ENCODE data around the gene MTG2.
"Not testable (repeated sequence)": the region's sequence is repeated elsewhere in the genome, so short reads cannot be mapped to it uniquely, and the experiment has no call there.

MTG2 gene

DNA sequence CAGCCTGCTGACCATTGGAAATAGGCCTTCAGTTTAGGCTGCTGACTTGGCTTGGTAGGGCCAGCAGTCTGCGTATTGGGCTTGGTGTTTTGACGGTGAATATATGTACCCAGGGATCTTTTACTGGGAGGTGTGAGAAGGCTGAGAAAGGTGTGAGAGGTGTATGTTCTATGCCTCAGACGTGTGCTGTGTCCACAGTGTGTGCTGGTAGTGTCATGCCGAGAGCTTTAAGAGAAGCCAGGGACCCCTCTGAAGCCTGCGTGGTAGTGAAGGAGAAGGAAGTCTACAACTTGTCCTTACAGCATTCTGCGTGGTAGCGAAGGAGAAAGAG is 37.2 kb upstream of the MTG2 start:
- DNase-seq (ENCODE audit: low read depth in 2 of 2) = no peak

DNA sequence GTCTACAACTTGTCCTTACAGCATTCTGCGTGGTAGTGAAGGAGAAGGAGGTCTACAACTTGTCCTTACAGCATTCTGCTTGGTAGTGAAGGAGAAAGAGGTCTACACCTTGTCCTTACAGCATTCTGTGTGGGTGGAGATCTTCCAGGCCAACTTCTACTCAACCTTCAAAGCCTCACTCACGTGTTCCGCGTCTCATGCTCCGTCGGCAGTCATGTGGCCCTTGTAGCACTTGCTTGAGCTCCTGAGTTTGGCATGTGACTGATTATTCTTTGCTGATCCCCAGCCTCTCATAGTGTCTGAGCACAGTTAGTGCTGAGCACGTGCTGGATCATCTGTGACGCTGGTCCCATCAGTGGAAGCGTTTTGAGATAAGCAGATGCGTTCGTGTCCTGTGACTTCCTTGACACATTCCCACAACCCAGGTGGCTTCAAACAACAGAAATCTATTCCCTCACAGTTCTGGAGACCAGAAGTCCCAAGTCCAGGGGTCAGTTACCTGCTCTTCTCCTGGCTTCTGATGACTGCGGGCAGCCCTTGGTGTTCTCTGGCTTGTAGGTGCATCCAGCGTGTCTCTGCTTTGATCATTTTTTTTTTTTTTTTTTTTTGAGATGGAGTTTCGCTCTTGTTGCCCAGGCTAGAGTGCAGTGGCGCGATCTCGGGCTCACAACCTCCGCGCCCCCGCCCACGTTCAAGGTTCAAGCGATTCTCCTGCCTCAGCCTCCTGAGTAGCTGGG is 36.6 kb upstream of the MTG2 start:
- DNase-seq (ENCODE audit: low read depth in 2 of 2) = no peak

GRCh38 chr20:62147125-62147524 is 35.7 kb upstream of the MTG2 start:
- no peak for DNase-seq (ENCODE audit: low read depth in 2 of 2)

GRCh38 chr20:62147528-62147927 is 35.3 kb upstream of the MTG2 start:
- no peak for DNase-seq (ENCODE audit: low read depth in 2 of 2)

DNA sequence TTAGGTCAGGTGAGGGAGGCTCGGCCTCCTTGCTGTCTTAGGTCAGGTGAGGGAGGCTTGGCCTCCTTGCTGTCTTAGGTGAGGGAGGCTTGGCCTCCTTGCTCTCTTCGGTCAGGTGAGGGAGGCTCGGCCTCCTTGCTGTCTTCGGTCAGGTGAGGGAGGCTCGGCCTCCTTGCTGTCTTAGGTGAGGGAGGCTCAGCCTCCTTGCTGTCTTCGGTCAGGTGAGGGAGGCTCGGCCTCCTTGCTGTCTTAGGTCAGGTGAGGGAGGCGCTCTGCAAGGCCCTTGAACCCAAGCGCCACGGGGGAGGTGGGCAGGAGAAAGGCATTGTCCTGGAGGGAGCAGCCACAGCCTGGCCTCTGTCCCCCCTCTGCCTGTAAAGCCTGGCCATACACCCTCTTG is 34.4 kb upstream of the MTG2 start:
- DNase-seq (ENCODE audit: low read depth in 2 of 2) = not testable (repeated sequence)

- no peak for DNase-seq (ENCODE audit: low read depth in 2 of 2)
Measured at GRCh38 chr20:62148908-62149314, 33.9 kb upstream of the MTG2 start.

DNA sequence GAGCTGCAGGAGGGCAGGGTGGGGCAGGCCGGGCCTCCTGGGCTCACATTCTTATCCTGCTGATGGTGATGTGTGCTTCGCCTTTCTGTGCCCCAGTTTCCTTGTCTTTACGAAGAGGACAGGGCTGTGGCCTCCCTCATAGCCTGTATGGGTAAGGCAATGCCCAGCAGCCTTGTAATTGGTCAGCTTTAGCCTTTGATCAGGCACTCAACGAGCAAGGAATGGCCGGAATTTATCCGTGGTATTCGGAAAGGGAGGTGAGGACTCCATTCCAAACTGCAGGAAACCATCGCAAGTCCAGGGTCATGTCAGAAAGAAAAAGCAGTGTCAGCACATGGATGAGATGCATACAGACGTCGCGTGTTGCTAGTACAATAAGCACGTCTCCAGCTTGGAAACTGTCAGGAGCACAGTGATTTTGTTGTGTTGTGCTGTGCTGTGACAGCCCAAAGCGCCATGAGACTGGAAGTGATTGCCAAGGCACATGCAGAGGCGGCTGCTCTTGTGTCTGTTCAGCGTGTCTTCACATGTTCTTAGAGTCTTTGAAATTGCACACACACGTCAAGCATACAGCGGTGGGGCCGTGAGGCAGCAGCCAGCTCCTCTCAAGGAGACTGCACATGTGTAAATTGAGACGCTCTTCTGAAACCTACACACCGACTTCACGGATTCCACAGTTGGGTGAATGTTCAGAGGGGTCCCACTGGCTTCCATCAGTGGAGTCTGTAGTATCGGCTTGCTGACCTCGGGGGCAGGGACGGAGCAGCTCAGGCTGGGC is 33.1 kb upstream of the MTG2 start:
- DNase-seq (ENCODE audit: low read depth in 2 of 2) = no peak

DNA sequence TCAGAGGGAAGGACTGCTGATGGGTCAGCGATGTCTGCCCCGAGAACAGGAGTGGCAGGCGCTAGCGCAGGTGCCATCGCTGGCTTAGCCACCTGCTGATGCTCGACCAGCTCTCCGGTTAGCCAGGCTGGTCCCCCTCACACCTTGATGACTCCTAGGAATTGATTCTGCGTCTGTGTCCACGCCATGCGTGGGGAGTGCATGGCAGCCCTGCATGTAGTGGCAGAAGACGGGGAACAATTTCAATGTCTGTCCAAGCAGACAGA is 32.6 kb upstream of the MTG2 start:
- DNase-seq (ENCODE audit: low read depth in 2 of 2) = no peak

DNA sequence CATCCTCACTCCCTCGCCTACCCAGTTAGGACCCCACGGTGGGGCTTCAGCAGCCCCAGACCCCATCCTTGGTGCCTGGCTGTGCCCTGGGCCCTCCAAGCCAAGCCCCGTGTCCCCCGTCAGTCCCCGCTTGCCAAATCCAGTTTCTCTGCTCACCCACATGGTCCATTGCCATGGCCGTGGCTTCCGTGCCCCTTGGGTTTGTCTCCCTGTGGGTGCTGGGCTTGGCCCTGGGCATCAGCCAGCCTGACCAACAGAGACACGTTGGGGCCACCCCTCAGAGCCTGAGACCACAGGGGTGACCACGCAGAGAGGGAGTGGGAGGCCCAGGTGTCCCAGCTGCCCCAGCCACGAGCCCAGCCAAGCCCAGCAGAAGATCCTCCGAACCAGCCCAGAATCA is 31.6 kb upstream of the MTG2 start:
- DNase-seq (ENCODE audit: low read depth in 2 of 2) = no peak

- no peak for DNase-seq (ENCODE audit: low read depth in 2 of 2)
Measured at GRCh38 chr20:62151835-62152364, 30.9 kb upstream of the MTG2 start.

DNA sequence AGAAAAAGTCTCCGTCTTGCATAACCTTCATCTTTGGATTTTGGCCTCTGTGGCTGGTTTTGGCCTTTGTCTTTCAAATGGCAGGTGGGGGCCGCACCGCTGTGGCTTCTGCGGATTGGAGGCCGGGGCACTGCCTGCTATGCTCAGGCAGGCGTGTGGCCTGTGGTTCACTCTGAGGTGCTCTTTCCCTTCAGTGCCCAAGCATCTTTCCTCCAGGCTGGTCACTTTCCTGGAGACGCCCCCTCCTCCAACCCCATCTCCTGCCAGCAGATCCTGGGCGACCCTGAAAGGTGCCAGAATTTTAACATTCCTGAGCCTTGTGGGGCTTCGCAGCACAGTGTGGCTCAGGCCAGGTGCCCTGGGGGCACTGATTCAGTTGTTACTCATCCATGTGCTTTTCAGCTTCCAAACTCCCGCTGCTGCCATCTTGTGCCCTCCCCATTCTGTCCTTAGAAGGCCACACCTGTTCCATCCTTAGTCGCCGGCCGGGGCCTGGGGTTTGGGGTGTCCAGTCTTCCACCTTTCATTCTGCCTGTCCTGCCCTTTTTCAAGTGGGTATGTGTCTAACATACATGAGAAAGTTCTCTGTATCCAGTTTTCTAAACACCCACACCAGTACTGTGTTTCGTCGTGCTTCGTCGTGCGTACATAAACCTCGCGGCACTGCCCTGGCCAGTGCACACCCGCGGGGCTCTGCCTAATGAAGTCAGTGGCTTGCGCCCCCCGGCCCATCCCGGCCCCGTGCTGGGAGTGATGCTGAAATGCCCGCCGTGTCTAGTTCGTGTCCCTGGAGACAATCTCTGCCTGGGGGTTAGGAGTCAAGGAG is 27.2 kb upstream of the MTG2 start:
- DNase-seq (ENCODE audit: low read depth in 2 of 2) = no peak

DNA sequence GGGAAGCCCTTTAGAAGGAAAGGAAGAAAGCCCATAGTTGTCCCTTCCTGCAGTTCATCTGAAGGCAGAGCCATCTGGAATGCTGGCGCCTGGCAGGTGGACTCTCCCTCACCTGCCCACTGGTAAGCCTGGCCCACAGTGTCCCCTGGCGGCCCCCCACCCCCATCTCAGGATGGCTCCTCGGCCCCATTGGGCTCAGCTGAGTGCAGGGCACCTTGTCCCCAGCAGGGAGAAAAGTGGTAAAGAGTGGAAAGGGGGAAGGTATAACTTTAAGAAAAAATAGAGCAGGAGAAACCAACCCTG is 26.6 kb upstream of the MTG2 start:
- DNase-seq (ENCODE audit: low read depth in 2 of 2) = no peak

- DNase-seq (ENCODE audit: low read depth in 2 of 2) = peak; percentile 65 to 71
Measured at GRCh38 chr20:62156592-62157386, 26.0 kb upstream of the MTG2 start.

GRCh38 chr20:62157387-62158087 is 25.3 kb upstream of the MTG2 start:
- no peak for DNase-seq (ENCODE audit: low read depth in 2 of 2)

DNA sequence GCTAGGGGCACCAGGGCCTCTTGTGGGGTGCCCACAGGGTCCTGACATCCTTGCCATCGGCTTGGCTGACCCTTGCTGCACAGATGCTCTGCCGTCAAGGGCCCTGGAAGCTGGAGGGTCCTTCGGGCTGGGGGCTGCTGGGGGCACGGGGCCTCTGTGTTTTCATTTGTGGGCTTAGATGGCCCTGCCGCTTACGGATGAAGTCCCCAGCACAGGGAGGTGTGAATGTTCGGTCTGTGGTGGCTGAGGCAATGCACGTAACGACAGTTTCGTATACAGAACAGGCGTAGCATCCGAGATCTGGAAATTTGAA is 24.8 kb upstream of the MTG2 start:
- no peak for DNase-seq (ENCODE audit: low read depth in 2 of 2)

DNA sequence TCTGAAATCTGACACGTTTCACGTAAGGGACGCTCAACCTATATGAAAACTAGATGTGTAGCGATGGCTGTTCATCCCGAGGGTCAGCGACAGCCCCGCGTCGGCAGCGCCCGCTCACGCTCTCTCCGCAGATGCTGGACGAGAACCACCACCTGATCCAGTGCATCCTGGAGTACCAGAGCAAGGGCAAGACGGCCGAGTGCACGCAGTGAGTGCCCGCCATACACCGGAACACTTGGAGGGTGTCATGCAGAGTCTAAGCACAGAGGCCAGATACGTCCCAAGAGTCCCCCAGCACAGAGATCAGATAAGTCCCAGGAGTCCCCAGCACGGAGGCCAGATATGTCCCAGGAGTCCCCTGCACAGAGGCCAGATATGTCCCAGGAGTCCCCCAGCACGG is 24.3 kb upstream of the MTG2 start:
- DNase-seq (ENCODE audit: low read depth in 2 of 2) = no peak

DNA sequence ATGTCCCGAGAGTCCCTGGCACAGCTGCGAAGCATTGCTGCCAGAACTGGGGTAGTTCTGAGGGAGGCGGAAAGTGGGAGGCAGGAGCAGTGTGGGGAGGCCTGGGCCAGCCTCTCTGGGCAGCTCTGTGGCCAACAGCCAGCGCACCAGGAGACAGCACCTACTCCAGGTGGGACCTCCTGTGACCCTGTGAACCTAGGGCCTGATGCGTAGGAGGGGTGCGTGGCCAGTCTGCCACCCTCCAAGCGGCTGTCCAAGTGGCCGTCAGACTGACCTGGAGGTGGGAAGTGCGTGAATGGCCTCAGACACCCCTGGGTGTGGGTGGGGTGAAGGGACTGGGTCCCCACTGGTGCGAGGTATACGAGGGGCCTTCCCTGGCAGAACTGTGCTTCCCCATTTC is 23.8 kb upstream of the MTG2 start:
- no peak for DNase-seq (ENCODE audit: low read depth in 2 of 2)

DNA sequence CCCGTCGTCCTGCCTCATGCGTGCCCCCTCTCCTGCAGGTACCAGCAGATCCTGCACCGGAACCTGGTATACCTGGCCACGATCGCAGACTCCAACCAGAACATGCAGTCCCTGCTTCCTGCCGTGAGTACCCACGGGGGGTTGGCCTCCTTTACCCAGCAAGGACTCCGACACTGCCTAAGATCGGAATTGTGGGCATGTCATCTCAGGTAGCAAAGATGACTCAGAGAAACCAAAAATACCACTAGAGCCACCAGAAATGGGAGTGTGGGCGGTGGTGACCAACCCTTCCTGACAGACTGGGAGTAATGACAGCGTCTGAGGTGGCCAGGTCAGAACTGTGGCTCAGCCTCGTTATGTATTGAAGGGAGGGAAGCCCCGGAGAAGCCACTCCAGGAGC is 23.0 kb upstream of the MTG2 start:
- peak in 1 of 2 donors; percentile 9 for DNase-seq (ENCODE audit: low read depth in 2 of 2)

DNA sequence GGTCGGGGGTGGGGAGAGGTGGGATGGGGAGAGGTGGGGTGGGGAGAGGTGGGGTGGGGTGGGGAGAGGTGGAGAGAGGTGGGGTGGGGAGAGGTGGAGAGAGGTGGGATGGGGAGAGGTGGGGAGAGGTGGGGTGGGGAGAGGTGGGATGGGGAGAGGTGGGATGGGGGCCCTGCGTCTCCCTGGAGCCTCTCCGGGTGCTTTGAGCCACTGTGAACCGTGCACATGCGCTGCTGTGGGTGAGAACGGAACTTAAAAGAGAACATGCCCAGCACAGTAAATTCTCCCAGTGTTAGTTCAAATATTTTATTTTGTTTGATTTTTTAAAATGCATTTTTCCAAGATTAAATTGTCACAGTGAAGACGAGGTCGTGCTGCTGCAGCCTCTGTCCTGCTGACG is 22.6 kb upstream of the MTG2 start:
- DNase-seq (ENCODE audit: low read depth in 2 of 2) = no peak

DNA sequence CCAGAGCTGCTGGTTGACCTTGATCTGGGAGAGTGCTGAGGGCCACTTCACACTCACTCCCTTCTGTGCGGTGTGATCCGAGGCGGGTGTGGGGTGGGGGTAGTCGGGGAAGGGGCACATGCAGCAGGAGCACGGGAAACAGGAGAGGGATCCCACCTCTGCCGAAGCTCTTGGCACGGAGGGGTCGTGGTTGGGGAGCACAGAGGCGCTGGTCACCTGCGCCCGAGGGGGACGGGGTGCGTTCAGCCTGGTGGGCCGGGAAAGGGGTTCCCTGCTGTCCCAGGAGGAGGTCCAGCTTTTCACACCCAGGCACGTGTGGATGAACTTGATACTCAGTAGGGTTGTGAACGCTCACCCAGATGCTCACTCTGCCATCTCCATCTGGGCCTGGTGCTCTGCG is 22.0 kb upstream of the MTG2 start:
- no peak for DNase-seq (ENCODE audit: low read depth in 2 of 2)

DNA sequence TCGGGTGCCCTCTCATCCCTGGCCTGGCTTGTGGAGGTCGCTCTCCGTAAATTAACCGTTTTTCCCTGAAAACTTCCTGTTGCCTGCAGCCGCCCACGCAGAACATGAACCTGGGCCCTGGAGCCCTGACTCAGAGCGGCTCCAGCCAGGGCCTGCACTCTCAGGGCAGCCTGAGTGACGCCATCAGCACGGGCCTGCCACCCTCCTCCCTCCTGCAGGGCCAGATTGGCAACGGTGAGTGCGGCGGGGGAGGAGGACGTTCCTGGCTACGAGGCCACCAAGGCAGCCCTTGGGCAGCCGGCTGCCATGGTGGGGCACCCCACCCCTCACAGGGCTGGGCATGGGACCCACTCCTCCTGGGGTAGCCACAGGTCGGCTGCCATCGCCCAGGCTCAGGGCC is 21.5 kb upstream of the MTG2 start:
- DNase-seq (ENCODE audit: low read depth in 2 of 2) = no peak

Data from stimulated activated CD4-positive, alpha-beta T cell treated with anti-CD3 and anti-CD28 coated beads, Interleukin-1b, Interleukin-23, amount 100 ng/mL, for 4 hours (primary cell).